ENCODE data around the gene BTC.

- no peak for TF ChIP-seq CTCF (IDR thresholded peaks at IDR 0.05 in 4 of 5, conservative IDR thresholded peaks at IDR 0.05 in 1 of 5)
- TF ChIP-seq POLR2A (IDR thresholded peaks at IDR 0.05): no peak
Measured at GRCh38 chr4:74738464-74739143, 55.7 kb downstream of the BTC start.
